Mucosa of rectum (tissue), 2 donors: Measurements from ENCODE around the gene DNAH5.
"Not testable (repeated sequence)": the region's sequence is repeated elsewhere in the genome, so short reads cannot be mapped to it uniquely, and the experiment has no call there.

Source experiments
- H3K27ac ChIP-seq, 2 donors: one replicate each; pipeline ENCODE4 v1.7.0; 2013; ENCODE audit warnings: inconsistent platforms in 2 of 2, low read depth in 2 of 2, low read length in 2 of 2
- H3K27me3 ChIP-seq, 2 donors: one replicate each; pipeline ENCODE4 v1.7.0; 2013; ENCODE audit warnings: low read length in 2 of 2; ENCODE audit not compliant: control insufficient read depth in 2 of 2, insufficient read depth in 2 of 2
- H3K36me3 ChIP-seq, 2 donors: one replicate each; pipeline ENCODE4 v1.7.0; 2013; ENCODE audit warnings: low read length in 2 of 2; ENCODE audit not compliant: control insufficient read depth in 2 of 2, insufficient read depth in 2 of 2
- H3K4me1 ChIP-seq, 2 donors: one replicate each; pipeline ENCODE4 v1.7.0; 2013; ENCODE audit warnings: low read length in 2 of 2, mild to moderate bottlenecking in 1 of 2; ENCODE audit not compliant: control insufficient read depth in 2 of 2, insufficient read depth in 2 of 2
- H3K4me3 ChIP-seq, 2 donors: one replicate each; pipeline ENCODE4 v1.7.0; 2013; ENCODE audit warnings: low read length in 2 of 2
- H3K9ac ChIP-seq, 2 donors: one replicate each; pipeline ENCODE4 v1.7.0; 2013; ENCODE audit warnings: low read length in 2 of 2, low read depth in 1 of 2, mild to moderate bottlenecking in 1 of 2
- H3K9me3 ChIP-seq, 2 donors: one replicate each; pipeline ENCODE4 v1.7.0; 2013; ENCODE audit warnings: low read length in 2 of 2; ENCODE audit not compliant: control insufficient read depth in 2 of 2
- donor health status: healthy.
- donor health status: Normal muscosa, but diverticular disease.

DNAH5 gene, protein sequence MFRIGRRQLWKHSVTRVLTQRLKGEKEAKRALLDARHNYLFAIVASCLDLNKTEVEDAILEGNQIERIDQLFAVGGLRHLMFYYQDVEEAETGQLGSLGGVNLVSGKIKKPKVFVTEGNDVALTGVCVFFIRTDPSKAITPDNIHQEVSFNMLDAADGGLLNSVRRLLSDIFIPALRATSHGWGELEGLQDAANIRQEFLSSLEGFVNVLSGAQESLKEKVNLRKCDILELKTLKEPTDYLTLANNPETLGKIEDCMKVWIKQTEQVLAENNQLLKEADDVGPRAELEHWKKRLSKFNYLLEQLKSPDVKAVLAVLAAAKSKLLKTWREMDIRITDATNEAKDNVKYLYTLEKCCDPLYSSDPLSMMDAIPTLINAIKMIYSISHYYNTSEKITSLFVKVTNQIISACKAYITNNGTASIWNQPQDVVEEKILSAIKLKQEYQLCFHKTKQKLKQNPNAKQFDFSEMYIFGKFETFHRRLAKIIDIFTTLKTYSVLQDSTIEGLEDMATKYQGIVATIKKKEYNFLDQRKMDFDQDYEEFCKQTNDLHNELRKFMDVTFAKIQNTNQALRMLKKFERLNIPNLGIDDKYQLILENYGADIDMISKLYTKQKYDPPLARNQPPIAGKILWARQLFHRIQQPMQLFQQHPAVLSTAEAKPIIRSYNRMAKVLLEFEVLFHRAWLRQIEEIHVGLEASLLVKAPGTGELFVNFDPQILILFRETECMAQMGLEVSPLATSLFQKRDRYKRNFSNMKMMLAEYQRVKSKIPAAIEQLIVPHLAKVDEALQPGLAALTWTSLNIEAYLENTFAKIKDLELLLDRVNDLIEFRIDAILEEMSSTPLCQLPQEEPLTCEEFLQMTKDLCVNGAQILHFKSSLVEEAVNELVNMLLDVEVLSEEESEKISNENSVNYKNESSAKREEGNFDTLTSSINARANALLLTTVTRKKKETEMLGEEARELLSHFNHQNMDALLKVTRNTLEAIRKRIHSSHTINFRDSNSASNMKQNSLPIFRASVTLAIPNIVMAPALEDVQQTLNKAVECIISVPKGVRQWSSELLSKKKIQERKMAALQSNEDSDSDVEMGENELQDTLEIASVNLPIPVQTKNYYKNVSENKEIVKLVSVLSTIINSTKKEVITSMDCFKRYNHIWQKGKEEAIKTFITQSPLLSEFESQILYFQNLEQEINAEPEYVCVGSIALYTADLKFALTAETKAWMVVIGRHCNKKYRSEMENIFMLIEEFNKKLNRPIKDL (N-terminal part only)

DNA sequence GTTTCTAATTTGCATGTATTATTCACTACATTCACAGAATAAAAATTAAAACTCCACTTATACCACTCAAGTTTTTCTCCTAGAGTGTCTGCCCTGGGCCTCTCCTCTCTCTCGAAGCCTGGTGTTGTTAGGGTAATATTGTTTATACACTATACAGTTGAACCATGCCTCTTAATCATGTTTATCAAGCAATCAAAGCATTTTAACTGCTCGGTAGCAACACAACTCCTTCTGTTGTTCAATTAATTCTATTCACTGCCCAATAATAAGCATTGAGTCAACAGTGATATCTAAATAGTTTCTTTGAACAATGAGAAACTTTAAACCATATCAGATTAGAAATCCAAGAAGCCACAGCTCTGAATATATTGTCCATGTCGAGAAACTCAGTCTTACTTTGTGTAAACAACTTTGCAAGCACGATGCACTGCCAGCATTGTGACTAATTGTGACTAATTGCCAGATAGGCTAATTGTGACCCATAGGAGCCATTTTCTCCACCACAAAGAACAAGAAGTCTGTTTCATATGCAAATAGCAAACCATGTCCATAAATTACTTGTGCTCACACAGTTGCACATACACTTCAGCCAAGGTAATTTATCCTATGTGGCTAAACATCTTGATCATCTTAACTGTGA is at the start of gene DNAH5:
TSS of gene DNAH5 (minus strand) at position 129 of the 640 bp plus-strand sequence. CDS start 250 bp downstream, outside the sequence.
- H3K4me3 ChIP-seq = no peak within 1 kb of the TSS
- H3K27ac ChIP-seq = no peak within 1 kb of the TSS
- H3K9me3 ChIP-seq = no peaks in the 10 kb centered on the region
- no peak within 1 kb of the TSS for H3K9ac ChIP-seq
- H3K27me3 ChIP-seq = no peaks in the 10 kb centered on the region
- H3K36me3 ChIP-seq = no peaks in the 10 kb centered on the region
- no peaks in the 10 kb centered on the region for H3K4me1 ChIP-seq

DNA sequence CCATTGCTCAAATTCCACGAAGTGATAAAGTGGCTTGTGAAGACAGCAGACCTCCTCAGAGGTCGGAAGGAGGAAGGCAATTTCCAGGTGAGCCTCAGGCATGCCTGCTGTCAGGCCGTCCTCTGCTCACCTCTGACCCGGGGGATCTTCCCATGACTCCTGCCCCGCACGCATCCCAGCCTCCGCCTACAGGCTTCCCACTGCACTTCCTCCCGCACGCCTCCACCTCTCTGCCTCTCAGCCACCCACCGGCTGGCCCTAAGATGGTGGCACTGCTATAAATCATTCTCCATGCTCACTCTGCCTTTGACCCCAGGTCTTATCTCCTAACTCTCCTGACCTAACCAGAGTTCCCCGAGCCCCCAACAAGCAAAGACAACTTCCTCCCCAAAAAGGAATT is 49.4 kb upstream of the DNAH5 start:
- H3K9ac ChIP-seq = no peak overlapping the region
- peaks cover 0 to 2% of the 10 kb centered on the region in 2 donors for H3K9me3 ChIP-seq
- H3K4me3 ChIP-seq = no peak overlapping the region
- H3K27me3 ChIP-seq = peaks cover 0 to 2% of the 10 kb centered on the region in 2 donors
- no peaks in the 10 kb centered on the region for H3K4me1 ChIP-seq
- no peaks in the 10 kb centered on the region for H3K36me3 ChIP-seq
- no peak overlapping the region for H3K27ac ChIP-seq

DNA sequence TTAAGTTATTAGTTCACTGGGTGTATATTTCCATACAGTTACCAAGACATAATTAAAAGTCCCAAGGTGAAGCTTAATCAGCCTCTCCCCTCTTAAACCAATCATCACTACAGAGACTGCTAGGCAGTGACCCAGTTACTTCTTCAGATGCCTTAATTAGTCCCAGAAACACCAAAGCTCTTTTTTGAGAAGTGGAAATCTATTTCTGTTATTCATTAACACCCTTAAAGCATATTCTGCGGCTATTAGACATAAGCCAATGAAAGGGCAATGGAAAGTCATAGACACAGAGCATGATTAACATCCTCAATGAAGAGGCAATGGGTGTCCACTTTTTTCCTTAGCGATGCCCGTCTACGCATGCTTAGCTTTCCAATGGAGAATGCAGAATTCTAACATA is 48.3 kb upstream of the DNAH5 start:
- H3K9me3 ChIP-seq = peaks cover 0 to 2% of the 10 kb centered on the region in 2 donors
- H3K9ac ChIP-seq = no peak overlapping the region
- H3K27ac ChIP-seq = no peak overlapping the region
- no peaks in the 10 kb centered on the region for H3K4me1 ChIP-seq
- H3K4me3 ChIP-seq = no peak overlapping the region
- H3K36me3 ChIP-seq = no peaks in the 10 kb centered on the region
- peaks cover 0 to 2% of the 10 kb centered on the region in 2 donors for H3K27me3 ChIP-seq

DNA sequence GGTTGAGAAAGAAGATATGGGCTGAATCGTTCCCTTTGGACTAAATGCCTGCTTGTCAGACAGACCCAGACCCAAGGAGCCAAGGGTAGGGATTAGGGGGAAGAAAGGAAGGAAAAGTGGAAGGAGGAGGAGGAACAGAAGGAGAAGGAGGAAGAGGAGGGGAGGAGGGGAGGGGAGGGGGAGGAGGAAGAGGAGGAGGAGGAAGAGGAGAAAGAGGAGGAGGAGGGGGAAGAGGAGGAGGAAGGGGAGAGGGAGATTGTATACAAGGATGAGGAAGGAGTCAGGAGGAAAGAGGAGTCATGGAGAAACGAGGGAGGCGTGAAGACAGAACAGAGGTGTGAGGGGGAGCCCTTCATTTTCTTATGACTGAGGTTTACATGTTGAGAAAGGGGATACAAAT is 46.9 kb upstream of the DNAH5 start:
- Histone ChIP-seq H3K36me3 (no peaks in the 10 kb centered on the region), H3K27me3 (peaks cover 2 to 3% of the 10 kb centered on the region in 2 donors), H3K9me3 (no peaks in the 10 kb centered on the region), H3K4me1 (no peaks in the 10 kb centered on the region), H3K4me3 (no peak overlapping the region), H3K9ac (no peak overlapping the region), H3K27ac (no peak overlapping the region)

DNA sequence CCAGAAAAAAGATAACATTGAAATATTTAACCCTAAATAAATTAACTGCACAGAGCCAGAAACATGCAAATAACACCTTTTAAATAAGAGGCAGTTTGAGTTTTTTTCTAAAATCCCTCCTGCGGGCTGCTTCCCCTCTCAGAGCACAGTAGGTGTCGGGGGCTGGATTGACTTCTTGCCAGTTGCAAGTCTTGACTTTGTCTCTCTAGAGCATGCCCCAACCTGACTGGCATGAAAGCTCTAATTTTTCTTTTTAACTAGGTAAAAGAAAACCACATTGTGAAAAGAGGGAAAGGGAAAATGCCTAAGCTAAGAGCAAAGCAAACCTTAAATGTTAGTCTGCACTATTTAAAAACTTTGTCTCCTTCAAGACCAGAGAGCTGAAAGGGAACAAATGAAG is 46.4 kb upstream of the DNAH5 start:
- Histone ChIP-seq H3K9ac (no peak overlapping the region), H3K36me3 (no peaks in the 10 kb centered on the region), H3K4me3 (no peak overlapping the region), H3K27ac (no peak overlapping the region), H3K27me3 (peaks cover 2 to 8% of the 10 kb centered on the region in 2 donors), H3K9me3 (no peaks in the 10 kb centered on the region), H3K4me1 (no peaks in the 10 kb centered on the region)

DNA sequence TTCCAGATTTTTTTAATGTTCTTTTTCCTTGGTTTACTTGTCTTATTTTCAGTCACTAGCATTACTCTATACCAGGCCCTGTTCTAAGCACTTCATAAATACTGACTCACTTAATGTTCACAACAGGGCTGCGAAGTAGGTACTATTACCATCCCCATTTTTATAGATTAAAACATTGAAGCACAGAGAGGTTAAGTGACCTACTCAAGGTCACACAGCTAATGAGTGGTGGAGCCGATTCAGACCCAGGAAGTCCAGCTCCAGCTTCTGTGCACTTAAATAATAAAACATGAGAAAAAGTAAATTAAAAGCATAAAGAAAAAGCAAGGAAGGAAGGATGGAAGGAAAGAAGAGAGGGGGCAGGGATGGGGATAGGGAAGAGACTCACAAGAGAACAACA is 45.3 kb upstream of the DNAH5 start:
- Histone ChIP-seq H3K27ac (no peak overlapping the region), H3K4me3 (no peak overlapping the region), H3K9me3 (no peaks in the 10 kb centered on the region), H3K4me1 (no peaks in the 10 kb centered on the region), H3K27me3 (peaks cover 2 to 8% of the 10 kb centered on the region in 2 donors), H3K9ac (no peak overlapping the region), H3K36me3 (no peaks in the 10 kb centered on the region)

DNA sequence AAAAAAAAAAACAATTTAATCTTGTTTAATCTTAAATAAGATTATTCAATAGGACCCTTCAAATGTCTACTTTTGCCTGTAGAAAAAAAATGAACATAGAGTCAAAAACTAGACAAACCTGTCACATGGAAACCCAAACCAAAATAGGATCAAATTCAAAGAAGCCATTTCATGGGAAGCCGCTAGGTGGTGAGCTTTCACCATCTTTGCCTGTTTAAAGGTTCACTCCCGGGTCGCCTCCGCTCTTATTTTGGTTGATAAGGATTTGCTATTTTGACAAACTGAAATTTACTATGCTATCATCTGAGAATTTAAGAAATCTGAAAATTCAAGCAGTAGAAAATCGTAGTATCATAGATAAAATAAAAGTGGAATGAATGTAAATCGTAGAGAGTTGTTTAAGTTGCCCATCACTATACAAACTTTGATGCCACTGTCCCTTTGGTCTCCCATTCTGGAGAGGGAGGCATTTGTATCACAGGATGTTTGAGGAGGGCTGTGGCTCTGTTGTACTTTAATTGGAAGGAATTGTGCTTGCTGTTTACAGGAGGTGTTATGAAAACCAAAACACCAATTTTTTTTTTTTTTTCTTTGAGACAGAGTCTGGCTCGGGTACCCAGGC is 43.5 kb upstream of the DNAH5 start:
- no peak overlapping the region for H3K9ac ChIP-seq
- peaks cover 2 to 8% of the 10 kb centered on the region in 2 donors for H3K27me3 ChIP-seq
- H3K4me1 ChIP-seq = no peaks in the 10 kb centered on the region
- H3K27ac ChIP-seq = no peak overlapping the region
- no peak overlapping the region for H3K4me3 ChIP-seq
- H3K9me3 ChIP-seq = no peaks in the 10 kb centered on the region
- no peaks in the 10 kb centered on the region for H3K36me3 ChIP-seq

DNA sequence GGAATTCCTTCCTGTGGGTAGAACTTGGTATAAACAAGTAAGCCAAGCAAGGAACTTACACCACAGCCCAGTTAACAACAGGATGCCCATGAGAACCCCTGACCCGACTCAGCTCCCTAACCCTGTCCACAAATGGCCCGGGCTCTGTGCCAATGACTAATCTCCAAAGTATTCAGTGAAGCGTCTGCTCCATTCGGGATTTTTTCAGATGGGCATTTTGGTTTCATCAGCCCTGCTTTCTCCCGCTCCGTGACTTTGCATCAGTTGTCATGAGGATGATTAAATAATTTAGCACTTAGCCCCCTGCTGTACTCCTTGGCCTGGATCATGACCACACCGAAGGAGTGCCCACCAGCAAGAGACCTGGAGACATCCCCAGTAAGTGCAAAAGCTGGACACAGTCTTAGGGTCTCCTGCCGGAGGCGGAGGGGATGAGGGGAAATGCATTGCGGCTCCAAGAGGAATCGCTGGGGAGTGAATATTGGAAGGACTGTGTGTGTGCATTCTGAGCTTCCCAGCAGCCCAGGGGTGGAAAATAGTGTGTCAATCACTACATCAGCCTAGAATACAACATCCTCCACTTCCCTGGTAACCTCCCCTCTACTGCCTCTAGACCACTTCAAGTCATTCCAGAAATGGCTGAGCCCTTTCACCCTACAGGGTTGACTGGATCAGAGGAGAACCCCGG is 41.4 kb upstream of the DNAH5 start:
- Histone ChIP-seq H3K4me1 (no peaks in the 10 kb centered on the region), H3K27ac (no peak overlapping the region), H3K9ac (no peak overlapping the region), H3K36me3 (no peaks in the 10 kb centered on the region), H3K9me3 (no peaks in the 10 kb centered on the region), H3K27me3 (peaks cover 0 to 8% of the 10 kb centered on the region in 2 donors), H3K4me3 (no peak overlapping the region)

DNA sequence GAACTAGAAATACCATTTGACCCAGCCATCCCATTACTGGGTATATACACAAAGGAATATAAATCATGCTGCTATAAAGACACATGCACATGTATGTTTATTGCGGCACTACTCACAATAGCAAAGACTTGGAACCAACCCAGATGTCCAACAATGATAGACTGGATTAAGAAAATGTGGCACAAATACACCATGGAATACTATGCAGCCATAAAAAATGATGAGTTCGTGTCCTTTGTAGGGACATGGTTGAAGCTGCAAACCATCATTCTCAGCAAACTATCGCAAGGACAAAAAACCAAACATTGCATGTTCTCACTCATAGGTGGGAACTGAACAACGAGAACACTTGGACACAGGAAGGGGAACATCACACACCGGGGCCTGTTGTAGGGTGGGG is 40.4 kb upstream of the DNAH5 start:
- H3K4me1 ChIP-seq, H3K9ac ChIP-seq, H3K27ac ChIP-seq, H3K36me3 ChIP-seq, H3K9me3 ChIP-seq, H3K4me3 ChIP-seq, H3K27me3 ChIP-seq: not testable (repeated sequence)
